T-helper 22 cell (primary cell): ENCODE results near the gene BRICD5.

ENCODE experiments used
- DNase-seq: peaks from one replicate; pipeline ENCODE4 v3.0.0-alpha.2; 2020; ENCODE audit warnings: low read depth

Gene BRICD5

GRCh38 chr16:2237493-2238149 is 27.0 kb upstream of the BRICD5 start:
- DNase-seq, result no peak

- DNase-seq, result no peak
Measured at GRCh38 chr16:2237102-2237482, 26.4 kb upstream of the BRICD5 start.

GRCh38 chr16:2236337-2237101 is 25.9 kb upstream of the BRICD5 start, which contains the start of gene DNASE1L2:
Gene DNASE1L2 (plus strand): TSS chr16:2236444. CDS start chr16:2236817, 373 bp downstream.
- no peak for DNase-seq

- DNase-seq, result no peak
Measured at GRCh38 chr16:2235695-2236336, 25.2 kb upstream of the BRICD5 start.

GRCh38 chr16:2235234-2235651 is 24.6 kb upstream of the BRICD5 start:
- no peak for DNase-seq

GRCh38 chr16:2234813-2235170 is 24.1 kb upstream of the BRICD5 start:
- no peak for DNase-seq

GRCh38 chr16:2233872-2234812 is 23.5 kb upstream of the BRICD5 start:
- no peak for DNase-seq

- DNase-seq, result no peak
Measured at GRCh38 chr16:2233046-2233775, 22.5 kb upstream of the BRICD5 start.

GRCh38 chr16:2232094-2232990 is 21.7 kb upstream of the BRICD5 start:
- DNase-seq, result no peak

GRCh38 chr16:2231016-2231931 is 20.6 kb upstream of the BRICD5 start:
- DNase-seq, result no peak

GRCh38 chr16:2230376-2230775 is 19.7 kb upstream of the BRICD5 start:
- DNase-seq, result no peak

GRCh38 chr16:2229632-2230250 is 19.1 kb upstream of the BRICD5 start:
- DNase-seq, result no peak

GRCh38 chr16:2229091-2229490 is 18.4 kb upstream of the BRICD5 start:
- DNase-seq, result no peak

- no peak for DNase-seq
Measured at GRCh38 chr16:2228161-2228824, 17.6 kb upstream of the BRICD5 start.

GRCh38 chr16:2226918-2227317 is 16.3 kb upstream of the BRICD5 start:
- no peak for DNase-seq

- DNase-seq, result no peak
Measured at GRCh38 chr16:2226245-2226793, 15.7 kb upstream of the BRICD5 start.

GRCh38 chr16:2223942-2224486 is 13.4 kb upstream of the BRICD5 start:
- DNase-seq, result no peak
